WTC11 (cell line): ENCODE data around the gene ATM. TPM values are rescaled to one million over a fixed set of nuclear protein-coding genes. Genes with fewer than 3 reads are reported as not detected.

ENCODE experiments used
- ATAC-seq: fragments of 200-7000 bp; cut with Tn5 transposase; 2 replicates; pipeline ENCODE4 v1.10.0; 2021; ENCODE audit warnings: mild to moderate bottlenecking, moderate library complexity
- CTCF ChIA-PET: fragments of 300-600 bp; sonication (Branson Sonifier 250); formaldehyde crosslinking; loops from one replicate; lab custom pipeline; 2021; ENCODE audit warnings: antibody characterized with exemption; lab: Charles Lee
- POLR2A ChIA-PET: fragments of 350-600 bp; sonication (Branson Sonifier 250); formaldehyde crosslinking; loops from one replicate; lab custom pipeline; 2021; ENCODE audit warnings: antibody characterized with exemption; lab: Charles Lee
- DNase-seq: peaks from one replicate; pipeline ENCODE4 v3.0.0; 2021; ENCODE audit warnings: low spot score
- H3K27ac Mint-ChIP-seq: 2 replicates; pipeline ENCODE4 v1.8.0; 2021; ENCODE audit warnings: mixed read lengths
- H3K27me3 Mint-ChIP-seq: 2 replicates; pipeline ENCODE4 v1.8.0; 2021; ENCODE audit warnings: low read depth, mild to moderate bottlenecking, moderate library complexity, mixed read lengths
- H3K36me3 Mint-ChIP-seq: 2 replicates; pipeline ENCODE4 v1.8.0; 2021; ENCODE audit warnings: mixed read lengths
- H3K4me1 Mint-ChIP-seq: 2 replicates; pipeline ENCODE4 v1.8.0; 2022; ENCODE audit warnings: mixed read lengths
- H3K4me3 Mint-ChIP-seq: 2 replicates; pipeline ENCODE4 v1.8.0; 2021; ENCODE audit warnings: mild to moderate bottlenecking, moderate library complexity, mixed read lengths
- H3K9me3 Mint-ChIP-seq: 2 replicates; pipeline ENCODE4 v1.8.0; 2021; ENCODE audit warnings: mixed read lengths
- ATF3 ChIP-seq: sonication (generic); formaldehyde crosslinking; conservative IDR thresholded peaks from 2 replicates; pipeline ENCODE4 v1.8.1; 2022; ENCODE audit warnings: mild to moderate bottlenecking, missing genetic modification reagents
- CREM ChIP-seq: sonication (generic); formaldehyde crosslinking; IDR thresholded peaks from 2 replicates; pipeline ENCODE4 v1.8.1; 2022; ENCODE audit warnings: mild to moderate bottlenecking, missing genetic modification reagents, moderate library complexity
- E2F5 ChIP-seq: sonication (generic); formaldehyde crosslinking; IDR thresholded peaks from 2 replicates; pipeline ENCODE4 v1.8.1; 2022; ENCODE audit warnings: mild to moderate bottlenecking, moderate library complexity, missing genetic modification reagents
- ELF4 ChIP-seq: sonication (generic); formaldehyde crosslinking; IDR thresholded peaks from 2 replicates; pipeline ENCODE4 v1.8.1; 2022; ENCODE audit warnings: low read depth, mild to moderate bottlenecking, moderate library complexity, missing genetic modification reagents
- FOXJ3 ChIP-seq: sonication (generic); formaldehyde crosslinking; IDR thresholded peaks from 2 replicates; pipeline ENCODE4 v1.9.0; 2021; ENCODE audit warnings: missing genetic modification reagents, mild to moderate bottlenecking, borderline replicate concordance
- FOXK1 ChIP-seq: sonication (generic); formaldehyde crosslinking; IDR thresholded peaks from 2 replicates; pipeline ENCODE4 v1.8.0; 2022; ENCODE audit warnings: mild to moderate bottlenecking, moderate library complexity, missing genetic modification reagents
- IRF1 ChIP-seq: sonication (generic); formaldehyde crosslinking; IDR thresholded peaks from 2 replicates; pipeline ENCODE4 v1.8.0; 2023; ENCODE audit warnings: missing genetic modification reagents
- JUN ChIP-seq: sonication (generic); formaldehyde crosslinking; IDR thresholded peaks from 2 replicates; pipeline ENCODE4 v1.8.0; 2023; ENCODE audit warnings: mild to moderate bottlenecking, missing genetic modification reagents
- MLX ChIP-seq: sonication (generic); formaldehyde crosslinking; IDR thresholded peaks from 2 replicates; pipeline ENCODE4 v1.8.1; 2023; ENCODE audit warnings: mild to moderate bottlenecking, missing genetic modification reagents, moderate library complexity
- NFATC4 ChIP-seq: fragments of 250-450 bp; sonication (Bioruptor Pico); IDR thresholded peaks from 2 replicates; pipeline ENCODE4 v1.9.0; 2021; ENCODE audit warnings: mild to moderate bottlenecking
- NFE2L1 ChIP-seq: sonication (generic); formaldehyde crosslinking; IDR thresholded peaks from 2 replicates; pipeline ENCODE4 v1.8.1; 2023; ENCODE audit warnings: missing genetic modification reagents
- TEAD4 ChIP-seq: sonication (generic); formaldehyde crosslinking; IDR thresholded peaks from 2 replicates; pipeline ENCODE4 v1.8.0; 2022; ENCODE audit warnings: mild to moderate bottlenecking, missing genetic modification reagents
- TP53 ChIP-seq: sonication (generic); formaldehyde crosslinking; IDR thresholded peaks from 2 replicates; pipeline ENCODE4 v1.8.1; 2023; ENCODE audit warnings: mild to moderate bottlenecking, missing genetic modification reagents
- ZNF232 ChIP-seq: sonication (generic); formaldehyde crosslinking; IDR thresholded peaks from 2 replicates; pipeline ENCODE4 v1.8.0; 2022; ENCODE audit warnings: mild to moderate bottlenecking, missing genetic modification reagents
- ZNF263 ChIP-seq: sonication (generic); formaldehyde crosslinking; IDR thresholded peaks from 2 replicates; pipeline ENCODE4 v1.8.1; 2022; ENCODE audit warnings: low read depth, mild to moderate bottlenecking, moderate library complexity, missing genetic modification reagents
- ZNF317 ChIP-seq: sonication (generic); formaldehyde crosslinking; IDR thresholded peaks from 2 replicates; pipeline ENCODE4 v1.8.1; 2023; ENCODE audit warnings: low read depth, mild to moderate bottlenecking, moderate library complexity, missing genetic modification reagents, borderline replicate concordance
- ZNF396 ChIP-seq: fragments of 250-450 bp; sonication (Bioruptor Pico); IDR thresholded peaks from 2 replicates; pipeline ENCODE4 v1.8.0; 2021; ENCODE audit warnings: mild to moderate bottlenecking, moderate library complexity, borderline replicate concordance
- ZNF416 ChIP-seq: fragments of 250-450 bp; sonication (Bioruptor Pico); IDR thresholded peaks from 2 replicates; pipeline ENCODE4 v1.9.0; 2021; ENCODE audit warnings: mild to moderate bottlenecking, inconsistent platforms
- ZNF512 ChIP-seq: sonication (generic); formaldehyde crosslinking; IDR thresholded peaks from 2 replicates; pipeline ENCODE4 v1.8.1; 2022; ENCODE audit warnings: missing genetic modification reagents, borderline replicate concordance
- total RNA-seq: library from RNA; stranded (reverse); gene quantifications from 3 replicates; pipeline ENCODE4 v1.2.3, GENCODE V29; 2021
- TF ChIP-seq, protein P1 (sequence below): sonication (generic); formaldehyde crosslinking; IDR thresholded peaks from 2 replicates; pipeline ENCODE4 v1.8.0; 2022; ENCODE audit warnings: mild to moderate bottlenecking, missing genetic modification reagents
- TF ChIP-seq, protein P2 (sequence below): fragments of 250-450 bp; sonication (Bioruptor Pico); IDR thresholded peaks from 2 replicates; pipeline ENCODE4 v1.9.0; 2021; ENCODE audit warnings: mild to moderate bottlenecking
- TF ChIP-seq, protein P3 (sequence below): fragments of 250-450 bp; sonication (Bioruptor Pico); IDR thresholded peaks from 2 replicates; pipeline ENCODE4 v1.9.0; 2021; ENCODE audit warnings: mild to moderate bottlenecking, borderline replicate concordance

The ATM gene
- total RNA-seq, 1 experiment from 2014 or later, result 49.5 TPM

- ATAC-seq (no peak), DNase-seq (no peak)
- CTCF ChIA-PET, result no interaction called here
- H3K27me3 Mint-ChIP-seq, result no peaks in the 10 kb centered on the region
- no peak overlapping the region for H3K4me3 Mint-ChIP-seq
- H3K27ac Mint-ChIP-seq, result no peak overlapping the region
- no peaks in the 10 kb centered on the region for H3K4me1 Mint-ChIP-seq
- H3K9me3 Mint-ChIP-seq, result no peaks in the 10 kb centered on the region
- POLR2A ChIA-PET, result no interaction called here
- peaks cover 40% of the 10 kb centered on the region for H3K36me3 Mint-ChIP-seq
- TF ChIP-seq E2F5 (CRISPR knock-in tag) (no peak), JUN (CRISPR knock-in tag) (no peak), TEAD4 (CRISPR knock-in tag) (no peak)
These were observed 12.8 kb downstream of the ATM start for GRCh38 chr11:108235633-108236032.

- TF ChIP-seq JUN (CRISPR knock-in tag) (no peak), IRF1 (CRISPR knock-in tag) (no peak), FOXK1 (no peak), ZNF317 (CRISPR knock-in tag) (no peak), TP53 (no peak), ZNF263 (no peak), NFE2L1 (CRISPR knock-in tag) (no peak), ZNF416 (CRISPR knock-in tag) (no peak), ZNF512 (CRISPR knock-in tag) (no peak), FOXJ3 (CRISPR knock-in tag) (no peak), NFATC4 (CRISPR knock-in tag) (no peak), CREM (CRISPR knock-in tag) (no peak), ATF3 (CRISPR knock-in tag) (no peak), ZNF232 (no peak), MLX (CRISPR knock-in tag) (no peak), ELF4 (CRISPR knock-in tag) (no peak), ZNF396 (CRISPR knock-in tag) (no peak)
- TF ChIP-seq, protein P1, sequence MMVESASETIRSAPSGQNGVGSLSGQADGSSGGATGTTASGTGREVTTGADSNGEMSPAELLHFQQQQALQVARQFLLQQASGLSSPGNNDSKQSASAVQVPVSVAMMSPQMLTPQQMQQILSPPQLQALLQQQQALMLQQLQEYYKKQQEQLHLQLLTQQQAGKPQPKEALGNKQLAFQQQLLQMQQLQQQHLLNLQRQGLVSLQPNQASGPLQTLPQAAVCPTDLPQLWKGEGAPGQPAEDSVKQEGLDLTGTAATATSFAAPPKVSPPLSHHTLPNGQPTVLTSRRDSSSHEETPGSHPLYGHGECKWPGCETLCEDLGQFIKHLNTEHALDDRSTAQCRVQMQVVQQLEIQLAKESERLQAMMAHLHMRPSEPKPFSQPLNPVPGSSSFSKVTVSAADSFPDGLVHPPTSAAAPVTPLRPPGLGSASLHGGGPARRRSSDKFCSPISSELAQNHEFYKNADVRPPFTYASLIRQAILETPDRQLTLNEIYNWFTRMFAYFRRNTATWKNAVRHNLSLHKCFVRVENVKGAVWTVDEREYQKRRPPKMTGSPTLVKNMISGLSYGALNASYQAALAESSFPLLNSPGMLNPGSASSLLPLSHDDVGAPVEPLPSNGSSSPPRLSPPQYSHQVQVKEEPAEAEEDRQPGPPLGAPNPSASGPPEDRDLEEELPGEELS, result no peak
- TF ChIP-seq, protein P2, sequence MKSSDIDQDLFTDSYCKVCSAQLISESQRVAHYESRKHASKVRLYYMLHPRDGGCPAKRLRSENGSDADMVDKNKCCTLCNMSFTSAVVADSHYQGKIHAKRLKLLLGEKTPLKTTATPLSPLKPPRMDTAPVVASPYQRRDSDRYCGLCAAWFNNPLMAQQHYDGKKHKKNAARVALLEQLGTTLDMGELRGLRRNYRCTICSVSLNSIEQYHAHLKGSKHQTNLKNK (CRISPR knock-in tag), result no peak
- TF ChIP-seq, protein P3, sequence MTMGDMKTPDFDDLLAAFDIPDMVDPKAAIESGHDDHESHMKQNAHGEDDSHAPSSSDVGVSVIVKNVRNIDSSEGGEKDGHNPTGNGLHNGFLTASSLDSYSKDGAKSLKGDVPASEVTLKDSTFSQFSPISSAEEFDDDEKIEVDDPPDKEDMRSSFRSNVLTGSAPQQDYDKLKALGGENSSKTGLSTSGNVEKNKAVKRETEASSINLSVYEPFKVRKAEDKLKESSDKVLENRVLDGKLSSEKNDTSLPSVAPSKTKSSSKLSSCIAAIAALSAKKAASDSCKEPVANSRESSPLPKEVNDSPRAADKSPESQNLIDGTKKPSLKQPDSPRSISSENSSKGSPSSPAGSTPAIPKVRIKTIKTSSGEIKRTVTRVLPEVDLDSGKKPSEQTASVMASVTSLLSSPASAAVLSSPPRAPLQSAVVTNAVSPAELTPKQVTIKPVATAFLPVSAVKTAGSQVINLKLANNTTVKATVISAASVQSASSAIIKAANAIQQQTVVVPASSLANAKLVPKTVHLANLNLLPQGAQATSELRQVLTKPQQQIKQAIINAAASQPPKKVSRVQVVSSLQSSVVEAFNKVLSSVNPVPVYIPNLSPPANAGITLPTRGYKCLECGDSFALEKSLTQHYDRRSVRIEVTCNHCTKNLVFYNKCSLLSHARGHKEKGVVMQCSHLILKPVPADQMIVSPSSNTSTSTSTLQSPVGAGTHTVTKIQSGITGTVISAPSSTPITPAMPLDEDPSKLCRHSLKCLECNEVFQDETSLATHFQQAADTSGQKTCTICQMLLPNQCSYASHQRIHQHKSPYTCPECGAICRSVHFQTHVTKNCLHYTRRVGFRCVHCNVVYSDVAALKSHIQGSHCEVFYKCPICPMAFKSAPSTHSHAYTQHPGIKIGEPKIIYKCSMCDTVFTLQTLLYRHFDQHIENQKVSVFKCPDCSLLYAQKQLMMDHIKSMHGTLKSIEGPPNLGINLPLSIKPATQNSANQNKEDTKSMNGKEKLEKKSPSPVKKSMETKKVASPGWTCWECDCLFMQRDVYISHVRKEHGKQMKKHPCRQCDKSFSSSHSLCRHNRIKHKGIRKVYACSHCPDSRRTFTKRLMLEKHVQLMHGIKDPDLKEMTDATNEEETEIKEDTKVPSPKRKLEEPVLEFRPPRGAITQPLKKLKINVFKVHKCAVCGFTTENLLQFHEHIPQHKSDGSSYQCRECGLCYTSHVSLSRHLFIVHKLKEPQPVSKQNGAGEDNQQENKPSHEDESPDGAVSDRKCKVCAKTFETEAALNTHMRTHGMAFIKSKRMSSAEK, result no peak
- Mint-ChIP-seq H3K9me3 (no peaks in the 10 kb centered on the region), H3K27ac (no peak overlapping the region), H3K4me1 (no peaks in the 10 kb centered on the region), H3K27me3 (no peaks in the 10 kb centered on the region), H3K36me3 (peaks cover 32% of the 10 kb centered on the region), H3K4me3 (no peak overlapping the region)
- ChIA-PET POLR2A (interaction anchor here (0.5 kb wide), 1 partner anchor 54 kb away, joined by 3 read pairs; no protein-coding TSS in a partner anchor), CTCF (interaction anchor here (1.0 kb wide), 1 partner anchor 119 kb away, joined by 3 read pairs; no protein-coding TSS in a partner anchor)
- DNase-seq, result no peak
- ATAC-seq, result no peak
These were observed 14.2 kb downstream of the ATM start for GRCh38 chr11:108237058-108237481.
